Stimulated activated CD8-positive, alpha-beta memory T cell treated with anti-CD3 and anti-CD28 coated beads, Interleukin-15, amount 100 ng/mL, for 48 hours (primary cell): Measurements from ENCODE around the gene MANEAL.

Experiments used
- DNase-seq, 2 donors: peaks; one replicate each; pipeline ENCODE4 v3.0.0-alpha.2; 2020; ENCODE audit warnings: low read depth in 2 of 2

Gene MANEAL

GRCh38 chr1:37778654-37779053, 15.0 kb upstream of the MANEAL start:
- DNase-seq: no peak

GRCh38 chr1:37782491-37782890, 11.2 kb upstream of the MANEAL start:
- DNase-seq: no peak

- no peak for DNase-seq
These were observed 532 bp upstream of the MANEAL start for GRCh38 chr1:37792943-37793686.

- no peak for DNase-seq
These were observed 1.0 kb downstream of the MANEAL start for GRCh38 chr1:37794372-37795339.

- no peak for DNase-seq
These were observed 1.9 kb downstream of the MANEAL start for GRCh38 chr1:37795340-37796125.

- no peak for DNase-seq
These were observed 4.2 kb downstream of the MANEAL start for GRCh38 chr1:37797750-37798345.

- DNase-seq: no peak
These were observed 8.8 kb downstream of the MANEAL start for GRCh38 chr1:37802439-37802838.

- DNase-seq: no peak
These were observed 13.5 kb downstream of the MANEAL start for GRCh38 chr1:37807220-37807554.

GRCh38 chr1:37807555-37808368, 14.1 kb downstream of the MANEAL start, which contains the start of the genes C1orf122 and YRDC:
Gene C1orf122 (plus strand): TSS chr1:37807790. CDS start chr1:37808405, 615 bp downstream.
Gene YRDC (minus strand): TSS chr1:37808208. CDS start chr1:37808180, 28 bp downstream.
- peak; percentile 90 to 93 for DNase-seq

- peak; percentile 29 to 37 for DNase-seq
These were observed 15.0 kb downstream of the MANEAL start for GRCh38 chr1:37808369-37809319.

GRCh38 chr1:37809942-37810341, 16.3 kb downstream of the MANEAL start:
- no peak for DNase-seq

- peak; percentile 50 to 51 for DNase-seq
These were observed 17.5 kb downstream of the MANEAL start for GRCh38 chr1:37811027-37811655.

GRCh38 chr1:37813529-37814145, 20.0 kb downstream of the MANEAL start:
- DNase-seq: no peak

GRCh38 chr1:37814252-37814651, 20.6 kb downstream of the MANEAL start:
- DNase-seq: no peak

GRCh38 chr1:37817481-37817880, 23.8 kb downstream of the MANEAL start:
- DNase-seq: no peak

- DNase-seq: no peak
These were observed 27.8 kb downstream of the MANEAL start for GRCh38 chr1:37821481-37821880.

- DNase-seq: peak in 1 of 2 donors; percentile 5
These were observed 29.5 kb downstream of the MANEAL start for GRCh38 chr1:37822906-37823815.
